Neural progenitor cell (in vitro differentiated cells): ENCODE measurements around the gene TAF8.

Source experiments
- CTCF ChIP-seq: fragments of 200-600 bp; sonication (generic); IDR thresholded peaks from 2 replicates; pipeline ENCODE4 v1.5.1; 2017; ENCODE audit warnings: antibody characterized with exemption, mild to moderate bottlenecking
- EZH2 ChIP-seq: fragments of 200-600 bp; sonication (generic); IDR thresholded peaks from 2 replicates; pipeline ENCODE4 v1.6.1; 2017; ENCODE audit warnings: antibody characterized with exemption, mild to moderate bottlenecking, moderate library complexity
- EZH2phosphoT487 ChIP-seq: fragments of 200-600 bp; sonication (generic); IDR thresholded peaks from 2 replicates; pipeline ENCODE4 v1.6.1; 2017; ENCODE audit warnings: antibody characterized with exemption

- no peak for TF ChIP-seq CTCF
- TF ChIP-seq EZH2, result no peak
- TF ChIP-seq EZH2phosphoT487, result no peak
These were observed 3.7 kb upstream of the TAF8 start for GRCh38 chr6:42046464-42047212.
